HepG2 (cell line): ENCODE measurements around the gene DCDC2C. TPM values are rescaled to one million over a fixed set of nuclear protein-coding genes. Genes with fewer than 3 reads are reported as not detected.

ENCODE experiments used
- ATAC-seq: fragments of 200-7000 bp; cut with Tn5 transposase; 3 replicates; pipeline ENCODE4 v1.9.1; 2020; ENCODE audit warnings: mild to moderate bottlenecking, moderate library complexity
- BruUV-seq: library from RNA; stranded (reverse); fragments of 400-500 nt; replicated peaks from 2 replicates; lab custom pipeline; 2021; lab: Mats Ljungman, UMichigan
- CTCF ChIA-PET: fragments of 300-600 bp; formaldehyde crosslinking; extraction: SDS; loops from one replicate; lab custom pipeline; 2021; ENCODE audit warnings: low total read pairs, inconsistent platforms, low intra/inter-chr PET ratio; lab: Yijun Ruan, JAX
- POLR2A ChIA-PET: fragments of 350-600 bp; sonication (Branson Sonifier 250); formaldehyde crosslinking; loops from one replicate; lab custom pipeline; 2020; ENCODE audit warnings: antibody characterized with exemption, inconsistent platforms; lab: Yijun Ruan, JAX
- DNase-seq: peaks from one replicate; pipeline ENCODE4 v3.0.0-alpha.2; 2015; ENCODE audit warnings: low spot score
- FAIRE-seq: peaks from 3 replicates; lab custom pipeline; 2011; peaks lifted over from hg19 to GRCh38; lab: Jason Lieb, UNC
- H2AFZ ChIP-seq: one replicate; pipeline ENCODE4 v1.6.1; 2011; ENCODE audit warnings: low read length, inconsistent platforms
- H3K27ac ChIP-seq: fragments of 300-600 bp; 3 replicates; pipeline ENCODE4 v1.8.0; 2011; ENCODE audit warnings: mixed run types, mild to moderate bottlenecking, mixed read lengths, low read length, inconsistent platforms; ENCODE audit not compliant: insufficient read depth; ENCODE audit errors: extremely low read length
- H3K27me3 ChIP-seq, 2 experiments: fragments of 200-600 bp in 1 of 2; 2 replicates in 1 of 2; 3 replicates in 1 of 2; pipeline versions ENCODE4 v1.6.0 to v1.8.0; 2011; ENCODE audit warnings: low read length in 2 of 2, mild to moderate bottlenecking in 2 of 2, moderate library complexity in 2 of 2, inconsistent platforms in 1 of 2; ENCODE audit not compliant: insufficient read depth in 2 of 2, control insufficient read depth in 1 of 2
- H3K36me3 ChIP-seq, 2 experiments: fragments of 200-600 bp in 1 of 2; replicated peaks in 1 of 2; 2 replicates in 1 of 2; 3 replicates in 1 of 2; pipeline versions ENCODE4 v1.5.1 to v1.8.0; 2011; ENCODE audit warnings: low read length in 2 of 2, inconsistent platforms in 1 of 2; ENCODE audit not compliant: insufficient read depth in 2 of 2, control insufficient read depth in 1 of 2
- H3K4me1 ChIP-seq: 2 replicates; pipeline ENCODE4 v1.5.1; 2012; ENCODE audit warnings: low read length, inconsistent platforms; ENCODE audit not compliant: insufficient read depth
- H3K4me2 ChIP-seq: 2 replicates; pipeline ENCODE4 v1.6.0; 2011; ENCODE audit warnings: low read depth, low read length, inconsistent platforms
- H3K4me3 ChIP-seq, 3 experiments: fragments of 200-600 bp in 1 of 3; sonication (generic), shearing (Covaris generic) in 1 of 3; replicated peaks in 1 of 3; 2 replicates each; pipeline ENCODE4 v1.5.1; 2011 to 2016; ENCODE audit warnings: low read length in 3 of 3, inconsistent platforms in 2 of 3, low read depth in 2 of 3, mild to moderate bottlenecking in 2 of 3, control low read depth in 1 of 3, mixed read lengths in 1 of 3; ENCODE audit not compliant: insufficient read depth in 1 of 3
- H3K79me2 ChIP-seq: one replicate; pipeline ENCODE4 v1.6.1; 2011; ENCODE audit warnings: low read length, inconsistent platforms; ENCODE audit not compliant: insufficient read depth
- H3K9ac ChIP-seq: 2 replicates; pipeline ENCODE4 v1.6.0; 2011; ENCODE audit warnings: mild to moderate bottlenecking, low read depth, low read length, inconsistent platforms; ENCODE audit not compliant: insufficient read depth
- H3K9me3 ChIP-seq: 2 replicates; pipeline ENCODE4 v1.5.1; 2012; ENCODE audit warnings: mild to moderate bottlenecking, low read length
- H4K20me1 ChIP-seq: 2 replicates; pipeline ENCODE4 v1.6.0; 2011; ENCODE audit warnings: inconsistent platforms, mild to moderate bottlenecking, low read length, moderate library complexity; ENCODE audit not compliant: insufficient read depth
- CTCF ChIP-seq: sonication (generic); formaldehyde crosslinking; IDR thresholded peaks from 2 replicates; pipeline ENCODE4 v1.5.0; 2020; ENCODE audit warnings: mild to moderate bottlenecking, missing genetic modification reagents, moderate library complexity
- GMEB2 ChIP-seq: IDR thresholded peaks from 2 replicates; pipeline ENCODE4 v1.6.1; 2016; ENCODE audit warnings: missing biosample characterization, missing genetic modification reagents, low read depth
- HDAC1 ChIP-seq: sonication (generic); formaldehyde crosslinking; IDR thresholded peaks from 2 replicates; pipeline ENCODE4 v1.5.1; 2020; ENCODE audit warnings: mild to moderate bottlenecking, missing genetic modification reagents
- ISX ChIP-seq: sonication (generic); formaldehyde crosslinking; conservative IDR thresholded peaks from 2 replicates; pipeline ENCODE4 v1.5.0; 2020; ENCODE audit warnings: missing genetic modification reagents
- KLF16 ChIP-seq, 2 experiments: sonication (generic) in 1 of 2; formaldehyde crosslinking in 1 of 2; IDR thresholded peaks; 2 replicates each; pipeline versions ENCODE4 v1.6.1 to v1.8.0; 2016 to 2023; ENCODE audit warnings: missing genetic modification reagents in 2 of 2, missing compliant biosample characterization in 1 of 2
- MAFF ChIP-seq: IDR thresholded peaks from 2 replicates; pipeline ENCODE4 v1.6.1; 2011; ENCODE audit warnings: low read depth, low read length, improper control_type of control experiment
- RARG ChIP-seq: sonication (generic); formaldehyde crosslinking; IDR thresholded peaks from 2 replicates; pipeline ENCODE4 v1.4.0; 2020; ENCODE audit warnings: low read depth, mild to moderate bottlenecking, missing genetic modification reagents
- RORA ChIP-seq: sonication (generic); formaldehyde crosslinking; IDR thresholded peaks from 2 replicates; pipeline ENCODE4 v1.5.0; 2020; ENCODE audit warnings: mild to moderate bottlenecking, missing genetic modification reagents, moderate library complexity
- SKIL ChIP-seq: sonication (generic); formaldehyde crosslinking; IDR thresholded peaks from 2 replicates; pipeline ENCODE4 v1.8.0; 2022; ENCODE audit warnings: missing genetic modification reagents, mild to moderate bottlenecking, moderate library complexity, borderline replicate concordance
- SMARCC2 ChIP-seq: fragments of 450-650 bp; IDR thresholded peaks from 2 replicates; pipeline ENCODE4 v1.6.1; 2017; ENCODE audit warnings: antibody characterized with exemption, mild to moderate bottlenecking
- U2AF2 ChIP-seq: fragments of 200-400 bp; formaldehyde crosslinking; IDR thresholded peaks from 2 replicates; pipeline ENCODE4 v1.6.1; 2017; ENCODE audit warnings: low read depth, mild to moderate bottlenecking, low read length
- ZBTB38 ChIP-seq: sonication (generic); formaldehyde crosslinking; IDR thresholded peaks from 2 replicates; pipeline ENCODE4 v1.5.1; 2020; ENCODE audit warnings: mild to moderate bottlenecking, missing genetic modification reagents
- ZBTB8A ChIP-seq: sonication (generic); formaldehyde crosslinking; IDR thresholded peaks from 2 replicates; pipeline ENCODE4 v1.4.0; 2020; ENCODE audit warnings: mild to moderate bottlenecking, low read depth, missing genetic modification reagents, borderline replicate concordance
- ZNF441 ChIP-seq: sonication (generic); formaldehyde crosslinking; IDR thresholded peaks from 2 replicates; pipeline ENCODE4 v1.7.0; 2021; ENCODE audit warnings: missing genetic modification reagents, borderline replicate concordance
- ZNF597 ChIP-seq: sonication (generic); formaldehyde crosslinking; IDR thresholded peaks from 2 replicates; pipeline ENCODE4 v1.5.0; 2020; ENCODE audit warnings: missing genetic modification reagents
- ZNF605 ChIP-seq: sonication (generic); formaldehyde crosslinking; IDR thresholded peaks from 2 replicates; pipeline ENCODE4 v1.8.0; 2022; ENCODE audit warnings: mild to moderate bottlenecking, missing genetic modification reagents
- ZNF770 ChIP-seq: sonication (generic); formaldehyde crosslinking; IDR thresholded peaks from 2 replicates; pipeline ENCODE4 v1.5.0; 2020; ENCODE audit warnings: mild to moderate bottlenecking, missing genetic modification reagents
- WGBS: methylation state at CpG from one replicate; pipeline ENCODE4 v1.1.6; 2017; ENCODE audit warnings: low lambda C conversion rate; 5-methylcytosine and 5-hydroxymethylcytosine counted together
- in situ Hi-C: cut with HindIII; loops from 2 replicates; pipeline ENCODE4 v1.10.0; 2017; ENCODE audit warnings: low pct_unique_long_range_greater_than_20kb; ENCODE audit not compliant: extremely low pct_ligation_motif_present
- intact Hi-C: fragments of 100-400 bp; cut with micrococcal nuclease; formaldehyde crosslinking; loops from one replicate; pipeline ENCODE4 v1.10.0; 2022; ENCODE audit not compliant: unreplicated experiment
- polyA plus RNA-seq, 8 experiments: library from polyadenylated mRNA; depleted of rRNA in 3 of 8; stranded (reverse) in 7 of 8; unstranded in 1 of 8; fragments of >200 nt; fragmentation: Illumina TruSeq in 4 of 8; extraction: Trizol in 4 of 8; gene quantifications; 2 replicates each; pipeline versions ENCODE4 v1.2.1 to v1.2.3, GENCODE V29; 2011 to 2016; ENCODE audit warnings: low read depth in 4 of 8, missing spikeins in 1 of 8, mixed read lengths in 1 of 8; ENCODE audit not compliant: insufficient read depth in 1 of 8
- total RNA-seq, 5 experiments: library from RNA; depleted of rRNA; stranded (reverse); fragments of >200 nt; fragmentation: Illumina TruSeq; extraction: Trizol; gene quantifications; 2 replicates each; pipeline ENCODE4 v1.2.3, GENCODE V29; 2016; ENCODE audit warnings: low read depth in 1 of 5

The DCDC2C gene
- total and polyA plus RNA-seq, 2 of the 13 experiments (the other 11 are each of a cell fraction or from before 2014, with no cell fraction given) = not detected

GRCh38 chr2:3747826-3748225 lies 44.5 kb downstream of the DCDC2C start:
- Histone ChIP-seq H2AFZ (no peak overlapping the region), H4K20me1 (no peaks in the 10 kb centered on the region), H3K9me3 (no peaks in the 10 kb centered on the region), H3K27me3 (peaks cover 15 to 71% of the 10 kb centered on the region in 2 experiments; a peak in 3 of 5 replicates), H3K79me2 (no peaks in the 10 kb centered on the region), H3K4me2 (no peak overlapping the region), H3K4me1 (no peaks in the 10 kb centered on the region), H3K36me3 (no peaks in the 10 kb centered on the region), H3K9ac (no peak overlapping the region), H3K4me3 (no peak overlapping the region), H3K27ac (no peak overlapping the region)
- in situ Hi-C loops (no loop called here), intact Hi-C loops (no loop called here)
- WGBS = 16% methylated on average over 9 of the region's 9 CpGs
- ATAC-seq (no peak), FAIRE-seq (no peak), DNase-seq (no peak)
- ChIA-PET CTCF (no interaction called here), POLR2A (no interaction called here)
- no TSS peak for BruUV-seq
- TF ChIP-seq ISX (CRISPR knock-in tag) (no peak), ZBTB38 (CRISPR knock-in tag) (no peak), ZNF605 (CRISPR knock-in tag) (no peak), ZNF597 (CRISPR knock-in tag) (no peak), ZBTB8A (no peak), U2AF2 (no peak), ZNF441 (no peak), HDAC1 (CRISPR knock-in tag) (no peak), RARG (CRISPR knock-in tag) (no peak), RORA (CRISPR knock-in tag) (no peak), KLF16 (CRISPR knock-in tag; IDR thresholded peaks at IDR 0.05) (no peak), SMARCC2 (no peak), SKIL (no peak), CTCF (CRISPR knock-in tag) (no peak), ZNF770 (CRISPR knock-in tag) (no peak), MAFF (no peak), GMEB2 (CRISPR knock-in tag) (no peak)
